Measurements from ENCODE around the gene FAM210B. TPM values are rescaled to one million over a fixed set of nuclear protein-coding genes. Genes with fewer than 3 reads are reported as not detected.

The FAM210B gene
- total RNA-seq, 2 experiments from 2014 or later, result 3.7 to 4.5 TPM

GRCh38 chr20:56372850-56373249 is 14.1 kb downstream of the FAM210B start:
- Mint-ChIP-seq H3K4me1 (ENCODE audit: low read depth) (peaks cover 17% of the 10 kb centered on the region), H3K36me3 (ENCODE audit: low read depth) (peaks cover 56% of the 10 kb centered on the region), H3K27ac (no peak overlapping the region), H3K9me3 (no peaks in the 10 kb centered on the region), H3K27me3 (no peaks in the 10 kb centered on the region), H3K4me3 (no peak overlapping the region)
- ChIA-PET POLR2A (interaction anchor here (1.0 to 1.8 kb wide), 3 partner anchors 8 to 20 kb away, joined by 3 to 7 read pairs (median 4); partner anchors contain the start of genes CSTF1 and FAM210B), CTCF (interaction anchor here (0.9 kb wide), 1 partner anchor 29 kb away, joined by 3 read pairs; no protein-coding TSS in a partner anchor)
- intact Hi-C loops (cut with micrococcal nuclease), result no loop called here
- ATAC-seq (peak; percentile 75), DNase-seq (no peak)
- TF ChIP-seq, protein P1, sequence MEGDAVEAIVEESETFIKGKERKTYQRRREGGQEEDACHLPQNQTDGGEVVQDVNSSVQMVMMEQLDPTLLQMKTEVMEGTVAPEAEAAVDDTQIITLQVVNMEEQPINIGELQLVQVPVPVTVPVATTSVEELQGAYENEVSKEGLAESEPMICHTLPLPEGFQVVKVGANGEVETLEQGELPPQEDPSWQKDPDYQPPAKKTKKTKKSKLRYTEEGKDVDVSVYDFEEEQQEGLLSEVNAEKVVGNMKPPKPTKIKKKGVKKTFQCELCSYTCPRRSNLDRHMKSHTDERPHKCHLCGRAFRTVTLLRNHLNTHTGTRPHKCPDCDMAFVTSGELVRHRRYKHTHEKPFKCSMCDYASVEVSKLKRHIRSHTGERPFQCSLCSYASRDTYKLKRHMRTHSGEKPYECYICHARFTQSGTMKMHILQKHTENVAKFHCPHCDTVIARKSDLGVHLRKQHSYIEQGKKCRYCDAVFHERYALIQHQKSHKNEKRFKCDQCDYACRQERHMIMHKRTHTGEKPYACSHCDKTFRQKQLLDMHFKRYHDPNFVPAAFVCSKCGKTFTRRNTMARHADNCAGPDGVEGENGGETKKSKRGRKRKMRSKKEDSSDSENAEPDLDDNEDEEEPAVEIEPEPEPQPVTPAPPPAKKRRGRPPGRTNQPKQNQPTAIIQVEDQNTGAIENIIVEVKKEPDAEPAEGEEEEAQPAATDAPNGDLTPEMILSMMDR (IDR thresholded peaks at IDR 0.05), result no peak

GRCh38 chr20:56373942-56374341 is 15.2 kb downstream of the FAM210B start:
- intact Hi-C loops (cut with micrococcal nuclease), result no loop called here
- DNase-seq (peak; percentile 11), ATAC-seq (peak; percentile 73)
- TF ChIP-seq, protein P1 (IDR thresholded peaks at IDR 0.05), result no peak
- H3K4me3 Mint-ChIP-seq, result no peak overlapping the region
- H3K36me3 Mint-ChIP-seq (ENCODE audit: low read depth), result peaks cover 67% of the 10 kb centered on the region
- no peaks in the 10 kb centered on the region for H3K27me3 Mint-ChIP-seq
- H3K4me1 Mint-ChIP-seq (ENCODE audit: low read depth), result peaks cover 17% of the 10 kb centered on the region
- ChIA-PET CTCF (interaction anchor here (1.2 kb wide), 1 partner anchor 21 kb away, joined by 3 read pairs; no protein-coding TSS in a partner anchor), POLR2A (interaction anchor here (0.7 to 0.8 kb wide), 2 partner anchors 14 to 95 kb away, joined by 3 read pairs; partner anchors contain the start of gene RTF2)
- H3K27ac Mint-ChIP-seq, result no peak overlapping the region
- H3K9me3 Mint-ChIP-seq, result no peaks in the 10 kb centered on the region

GRCh38 chr20:56376331-56376730 is 17.6 kb downstream of the FAM210B start:
- no peak for DNase-seq
- CTCF ChIA-PET, result interaction anchor here (0.6 to 1.4 kb wide), 2 partner anchors 9 to 35 kb away, joined by 3 to 4 read pairs; partner anchors contain the start of gene CASS4
- intact Hi-C loops (cut with micrococcal nuclease), result no loop called here
- ATAC-seq, result no peak
- TF ChIP-seq, protein P1 (IDR thresholded peaks at IDR 0.05), result no peak
- H3K4me1 Mint-ChIP-seq (ENCODE audit: low read depth), result peaks cover 20% of the 10 kb centered on the region
- H3K27me3 Mint-ChIP-seq, result no peaks in the 10 kb centered on the region
- POLR2A ChIA-PET, result no interaction called here
- H3K9me3 Mint-ChIP-seq, result no peaks in the 10 kb centered on the region
- H3K4me3 Mint-ChIP-seq, result no peak overlapping the region
- H3K36me3 Mint-ChIP-seq (ENCODE audit: low read depth), result peaks cover 61% of the 10 kb centered on the region
- H3K27ac Mint-ChIP-seq, result no peak overlapping the region

- ATAC-seq, result no peak
- intact Hi-C loops (cut with micrococcal nuclease), result no loop called here
- peaks cover 66% of the 10 kb centered on the region for H3K36me3 Mint-ChIP-seq (ENCODE audit: low read depth)
- H3K27ac Mint-ChIP-seq, result no peak overlapping the region
- DNase-seq, result no peak
- POLR2A ChIA-PET, result no interaction called here
- CTCF ChIA-PET, result interaction anchor here (1.3 kb wide), 1 partner anchor 172 kb away, joined by 3 read pairs; no protein-coding TSS in a partner anchor
- peaks cover 27% of the 10 kb centered on the region for H3K4me1 Mint-ChIP-seq (ENCODE audit: low read depth)
- H3K27me3 Mint-ChIP-seq, result no peaks in the 10 kb centered on the region
- TF ChIP-seq, protein P1 (IDR thresholded peaks at IDR 0.05), result no peak
- no peak overlapping the region for H3K4me3 Mint-ChIP-seq
- H3K9me3 Mint-ChIP-seq, result no peaks in the 10 kb centered on the region
Measured at GRCh38 chr20:56378386-56378785, 19.6 kb downstream of the FAM210B start.

- peaks cover 70% of the 10 kb centered on the region for H3K36me3 Mint-ChIP-seq (ENCODE audit: low read depth)
- TF ChIP-seq, protein P1 (IDR thresholded peaks at IDR 0.05), result no peak
Measured at GRCh38 chr20:56380375-56380774, 21.6 kb downstream of the FAM210B start.

More at GRCh38 chr20:56380375-56380774, 21.6 kb downstream of the FAM210B start:
- Mint-ChIP-seq H3K27ac (no peak overlapping the region), H3K9me3 (no peaks in the 10 kb centered on the region), H3K4me3 (no peak overlapping the region), H3K27me3 (no peaks in the 10 kb centered on the region), H3K4me1 (ENCODE audit: low read depth) (peaks cover 21% of the 10 kb centered on the region)
- intact Hi-C loops (cut with micrococcal nuclease), result no loop called here
- ATAC-seq (no peak), DNase-seq (no peak)
- ChIA-PET POLR2A (no interaction called here), CTCF (no interaction called here)
